Muscle of back (tissue), 11 donors: ENCODE data around the gene SIRT3. TPM values are rescaled to one million over a fixed set of nuclear protein-coding genes. Genes with fewer than 3 reads are reported as not detected.
A peak's percentile ranks its signal among the peaks of the same experiment; 100 is the strongest.
"Not testable (repeated sequence)": the region's sequence is repeated elsewhere in the genome, so short reads cannot be mapped to it uniquely, and the experiment has no call there.

ENCODE experiments used
- DNase-seq, 3 donors: peaks; one replicate each; pipeline versions ENCODE4 v3.0.0 to v3.0.0-alpha.2; 2013
- polyA plus RNA-seq, 10 donors: library from polyadenylated mRNA; unstranded; fragments of 120-200 nt; gene quantifications; one replicate each; pipeline ENCODE4 v1.2.1, GENCODE V29; 2013; ENCODE audit not compliant: insufficient read length in 10 of 10

SIRT3 gene
- polyA plus RNA-seq, 10 donors: 17.8 to 26.1 (median 19.9) TPM

GRCh38 chr11:204587-205109, 31.5 kb downstream of the SIRT3 start:
- DNase-seq: no peak

- no peak for DNase-seq
Observed at GRCh38 chr11:203945-204586, 32.1 kb downstream of the SIRT3 start.

GRCh38 chr11:203056-203944, 32.8 kb downstream of the SIRT3 start:
- no peak for DNase-seq

GRCh38 chr11:202490-202889, 33.7 kb downstream of the SIRT3 start:
- DNase-seq: no peak

- DNase-seq: no peak
Observed at GRCh38 chr11:201966-202365, 34.2 kb downstream of the SIRT3 start.

GRCh38 chr11:200224-201003, 35.7 kb downstream of the SIRT3 start:
- DNase-seq: peak in 1 of 3 donors; percentile 3

GRCh38 chr11:199782-200181, 36.4 kb downstream of the SIRT3 start:
- DNase-seq: peak in 1 of 3 donors; percentile 6

GRCh38 chr11:199004-199581, 37.0 kb downstream of the SIRT3 start:
- peak in 1 of 3 donors; percentile 7 for DNase-seq

- peak in 1 of 3 donors; percentile 2 for DNase-seq
Observed at GRCh38 chr11:198236-198806, 37.8 kb downstream of the SIRT3 start.

GRCh38 chr11:197741-198235, 38.4 kb downstream of the SIRT3 start:
- peak in 1 of 3 donors; percentile 4 for DNase-seq

- DNase-seq: peak in 1 of 3 donors; percentile 10
Observed at GRCh38 chr11:196786-197731, 39.1 kb downstream of the SIRT3 start.

GRCh38 chr11:193481-193880, 42.7 kb downstream of the SIRT3 start:
- DNase-seq: not testable (repeated sequence)

GRCh38 chr11:192674-193128, 43.4 kb downstream of the SIRT3 start, which contains the start of gene SCGB1C1:
Gene SCGB1C1 (plus strand): TSS chr11:193078. CDS start chr11:193100, 22 bp downstream.
- DNase-seq: not testable (repeated sequence)

GRCh38 chr11:191490-192478, 44.4 kb downstream of the SIRT3 start:
- DNase-seq: peak in 1 of 3 donors; percentile 42

GRCh38 chr11:190546-190945, 45.6 kb downstream of the SIRT3 start:
- not testable (repeated sequence) for DNase-seq

- DNase-seq: not testable (repeated sequence)
Observed at GRCh38 chr11:189843-190311, 46.3 kb downstream of the SIRT3 start.

- not testable (repeated sequence) for DNase-seq
Observed at GRCh38 chr11:189200-189783, 46.9 kb downstream of the SIRT3 start.

GRCh38 chr11:180242-180641, 55.9 kb downstream of the SIRT3 start:
- not testable (repeated sequence) for DNase-seq
